GM18951 (cell line): Measurements from ENCODE around the gene LAGE3.
"Not testable (repeated sequence)": the region's sequence is repeated elsewhere in the genome, so short reads cannot be mapped to it uniquely, and the experiment has no call there.

Experiments used
- POLR2A ChIP-seq: IDR thresholded peaks from 4 replicates; pipeline ENCODE4 v1.6.1; 2011; ENCODE audit warnings: mild to moderate bottlenecking; ENCODE audit not compliant: insufficient read length, insufficient read depth; ENCODE audit errors: extremely low read depth
- in situ Hi-C: fragments of 300-500 bp; cut with MboI; formaldehyde crosslinking; loops from one replicate; pipeline ENCODE4 v1.12.0; 2022; ENCODE audit warnings: low sequenced_read_pairs, mixed read lengths, inconsistent platforms; ENCODE audit not compliant: unreplicated experiment

Gene LAGE3

DNA sequence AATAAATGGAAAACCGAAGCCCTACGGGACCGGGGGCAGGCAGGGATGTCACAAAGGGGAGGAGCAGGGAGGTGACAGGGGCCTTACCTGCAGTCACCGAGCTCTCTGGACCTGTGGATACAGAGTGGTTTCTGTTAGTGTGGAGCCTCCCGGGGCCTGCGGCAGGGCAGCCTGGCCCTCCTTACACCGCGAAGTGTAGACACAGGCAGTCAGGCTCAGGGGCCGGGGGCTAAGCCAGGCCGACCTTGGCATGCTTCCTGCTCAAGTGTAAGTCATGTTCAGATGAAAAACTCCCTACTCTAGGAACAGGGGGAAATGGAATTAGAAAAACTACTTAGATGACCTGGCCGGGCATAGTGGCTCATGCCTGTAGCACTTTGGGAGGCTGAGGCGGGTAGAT lies 32.7 kb upstream of the LAGE3 start:
- TF ChIP-seq POLR2A, result no peak
- in situ Hi-C loops, result no loop called here

DNA sequence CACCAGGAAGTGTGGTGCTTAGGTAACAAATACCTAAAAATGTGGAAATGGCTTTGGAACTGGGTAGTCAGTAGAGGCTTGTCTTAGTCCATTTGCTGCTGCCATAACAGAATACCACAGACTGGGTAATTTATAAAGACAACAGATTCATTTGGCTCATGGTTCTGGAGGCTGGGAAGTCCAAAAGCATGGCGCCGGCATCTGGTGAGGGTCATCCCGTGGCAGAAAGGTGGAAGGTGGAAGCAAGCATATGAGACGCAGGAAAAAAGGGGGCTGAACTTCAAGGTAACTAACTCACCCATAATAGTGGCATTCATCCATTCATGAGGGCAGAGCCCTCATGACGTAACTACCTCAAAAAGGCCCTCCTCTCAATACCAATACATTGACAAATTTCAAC lies 30.4 kb upstream of the LAGE3 start:
- TF ChIP-seq POLR2A, result no peak
- in situ Hi-C loops, result no loop called here

DNA sequence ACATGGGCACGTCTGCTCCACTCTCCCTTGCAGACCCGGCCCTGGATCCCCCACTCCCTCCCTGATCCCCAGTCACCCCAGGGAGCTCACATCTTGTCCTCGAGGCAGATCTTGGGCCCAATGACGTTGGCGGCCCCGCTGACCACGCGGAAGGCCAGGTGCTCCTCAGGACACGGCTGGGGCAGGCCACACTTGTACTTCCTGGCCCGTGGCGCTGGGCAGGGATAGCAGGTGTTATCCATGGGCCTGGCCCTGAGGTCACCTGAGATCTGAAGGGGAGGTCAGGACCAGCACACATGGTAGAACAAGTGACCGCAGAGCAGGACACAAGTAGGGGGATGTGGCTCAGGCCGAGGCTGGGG lies 29.3 kb upstream of the LAGE3 start:
- no peak for TF ChIP-seq POLR2A

DNA sequence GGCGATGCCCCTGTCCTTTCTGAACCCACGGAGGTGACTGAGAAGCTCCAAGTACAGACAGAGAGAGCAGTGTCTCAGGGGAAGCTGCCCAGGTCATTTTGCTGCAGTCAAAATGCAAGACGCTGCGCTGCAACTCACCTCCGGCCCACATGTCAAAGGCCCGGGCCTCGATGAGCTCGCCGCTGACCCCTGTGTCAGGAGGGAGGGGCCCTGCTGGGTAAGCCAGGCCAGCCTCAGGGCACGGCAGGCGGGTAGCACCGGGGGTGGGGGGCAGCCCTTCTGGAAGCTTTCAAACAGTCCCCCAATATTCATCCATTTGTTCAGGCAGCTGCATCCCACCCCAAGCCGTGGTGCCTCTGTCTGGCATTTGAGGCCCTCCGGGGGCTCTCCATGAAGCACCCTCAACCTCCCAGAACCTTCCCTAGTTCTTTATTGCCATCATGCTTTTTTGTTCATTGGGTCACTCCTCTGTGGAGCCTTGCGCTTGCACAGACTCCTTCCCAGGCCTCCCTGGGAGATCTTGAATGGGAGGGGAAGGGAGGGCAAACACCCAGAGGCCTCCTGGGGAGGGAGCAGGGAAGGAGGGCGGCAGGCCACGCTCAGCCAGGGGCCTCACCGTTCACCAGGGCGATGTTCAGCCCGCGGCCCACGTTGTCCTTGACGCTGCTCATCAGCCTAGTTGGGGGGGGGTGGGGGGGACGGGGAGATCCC lies 28.7 kb upstream of the LAGE3 start:
- no peak for TF ChIP-seq POLR2A
- in situ Hi-C loops, result no loop called here

More for the DNA sequence above, 29.3 kb upstream of the LAGE3 start:
- in situ Hi-C loops, result no loop called here

DNA sequence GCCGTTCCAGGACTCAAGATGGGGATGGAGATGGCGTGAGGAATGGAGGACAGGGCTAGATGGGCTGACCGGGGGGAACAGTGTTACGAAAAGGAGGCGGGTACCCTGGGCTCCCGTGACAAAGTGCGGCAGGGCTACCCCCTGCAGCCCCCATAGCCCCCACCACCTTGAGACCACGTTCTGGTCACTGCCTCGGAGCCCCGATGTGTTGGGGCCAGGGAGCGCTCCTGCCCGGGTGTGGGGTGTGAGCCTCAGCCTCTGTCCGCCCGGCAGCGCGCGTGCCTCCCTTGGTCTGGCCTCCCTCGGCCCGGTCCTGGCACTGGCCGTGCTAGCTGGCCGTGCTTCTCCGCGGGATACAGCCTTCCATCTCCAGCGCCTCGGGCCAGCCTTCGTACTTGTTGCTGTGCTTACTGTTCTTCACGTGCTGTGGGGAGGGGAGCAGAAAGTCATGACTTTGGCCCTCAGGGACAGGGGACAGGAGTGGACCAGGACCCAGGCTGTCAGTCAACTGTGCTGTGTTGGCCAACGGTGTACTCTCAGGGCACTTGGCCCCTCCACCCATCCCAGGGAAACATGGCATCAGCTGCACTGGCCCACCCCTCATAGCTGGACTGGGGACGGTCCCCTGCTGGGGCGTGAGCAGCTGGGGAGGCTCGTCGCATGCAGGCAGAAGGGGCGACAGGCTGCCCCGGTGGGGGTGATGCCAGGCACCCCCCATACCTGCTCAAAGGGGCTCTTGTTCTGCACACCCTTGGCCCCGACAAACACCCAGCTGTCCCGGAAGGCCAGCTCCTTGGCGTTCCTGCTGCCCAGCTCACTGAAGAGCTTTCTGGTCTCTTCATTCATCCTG lies 27.6 kb upstream of the LAGE3 start:
- in situ Hi-C loops, result no loop called here
- TF ChIP-seq POLR2A, result no peak

DNA sequence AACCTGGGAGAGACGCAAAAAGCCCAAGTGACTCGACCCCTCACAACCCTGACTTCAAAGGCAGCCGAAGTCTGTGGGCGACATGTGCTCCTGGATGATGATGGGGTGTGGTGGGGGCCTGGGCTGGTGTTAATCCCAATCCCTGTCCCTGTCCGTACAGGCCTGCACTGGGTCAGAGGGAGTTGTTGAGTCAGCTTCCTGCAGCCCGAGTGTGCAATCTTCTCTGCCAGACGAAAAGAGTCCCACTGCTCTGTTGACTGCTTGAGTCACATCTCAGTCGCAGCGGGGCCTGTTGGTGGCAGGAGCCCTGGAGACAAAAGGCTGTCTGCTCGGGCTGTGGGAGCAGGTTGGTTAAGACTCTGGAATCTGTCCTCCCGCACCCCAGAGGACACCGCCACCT lies 26.7 kb upstream of the LAGE3 start:
- in situ Hi-C loops, result no loop called here
- no peak for TF ChIP-seq POLR2A

DNA sequence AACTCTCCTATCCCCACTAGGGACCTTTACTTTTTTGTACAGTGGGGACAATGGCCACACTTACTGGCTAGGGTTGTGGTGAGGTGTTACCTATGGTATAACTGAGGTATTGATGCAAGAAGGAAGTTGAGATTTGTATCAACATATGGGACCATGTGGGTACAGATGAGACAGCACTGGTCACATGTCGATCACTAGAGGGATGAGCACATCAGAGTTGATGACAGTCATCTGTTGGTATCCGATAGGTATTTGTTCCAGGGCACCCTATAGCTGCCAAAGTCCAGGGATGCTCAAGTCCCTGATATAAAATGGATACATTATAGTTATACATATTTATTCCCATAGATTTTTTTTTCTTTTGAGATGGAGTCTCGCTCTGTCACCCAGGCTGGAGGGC lies 23.9 kb upstream of the LAGE3 start:
- in situ Hi-C loops, result no loop called here
- TF ChIP-seq POLR2A, result no peak

DNA sequence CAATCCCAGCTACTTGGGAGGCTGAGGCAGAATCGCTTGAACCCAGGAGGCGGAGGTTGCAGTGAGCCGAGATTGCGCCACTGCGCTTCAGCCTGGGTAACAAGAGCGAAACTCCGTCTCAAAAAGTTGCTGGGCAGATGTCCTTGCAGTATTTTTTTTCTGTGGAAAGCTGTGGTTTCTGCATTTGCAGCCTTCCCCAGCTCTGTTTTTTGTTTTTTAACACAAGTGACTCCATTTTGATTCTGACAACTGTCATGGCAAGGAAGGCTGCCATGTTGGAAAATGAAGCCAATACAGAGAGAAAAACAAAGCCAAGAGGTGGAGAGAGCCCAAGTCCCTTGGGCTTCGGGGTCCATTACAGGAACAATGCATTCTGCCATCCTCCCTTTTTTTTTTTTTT lies 23.0 kb upstream of the LAGE3 start:
- in situ Hi-C loops, result no loop called here
- TF ChIP-seq POLR2A, result no peak

DNA sequence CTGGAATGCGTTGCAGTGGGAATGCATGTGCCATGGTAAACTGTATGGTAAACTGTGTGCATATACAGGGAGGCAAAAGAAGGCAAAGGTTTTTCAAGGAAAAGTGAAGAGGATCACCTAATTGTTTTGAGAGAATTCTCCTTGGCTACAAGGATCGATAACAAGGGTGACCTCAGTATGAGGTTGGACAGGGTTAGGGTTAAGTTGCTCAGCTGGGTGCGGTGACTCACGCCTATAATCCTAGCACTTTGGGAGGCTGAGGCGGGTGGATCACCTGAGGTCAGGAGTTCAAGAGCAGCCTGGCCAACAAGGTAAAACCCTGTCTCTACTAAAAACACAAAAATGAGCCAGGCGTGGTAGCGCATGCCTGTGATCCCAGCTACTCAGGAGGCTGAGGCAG lies 22.3 kb upstream of the LAGE3 start:
- in situ Hi-C loops, result not testable (repeated sequence)

DNA sequence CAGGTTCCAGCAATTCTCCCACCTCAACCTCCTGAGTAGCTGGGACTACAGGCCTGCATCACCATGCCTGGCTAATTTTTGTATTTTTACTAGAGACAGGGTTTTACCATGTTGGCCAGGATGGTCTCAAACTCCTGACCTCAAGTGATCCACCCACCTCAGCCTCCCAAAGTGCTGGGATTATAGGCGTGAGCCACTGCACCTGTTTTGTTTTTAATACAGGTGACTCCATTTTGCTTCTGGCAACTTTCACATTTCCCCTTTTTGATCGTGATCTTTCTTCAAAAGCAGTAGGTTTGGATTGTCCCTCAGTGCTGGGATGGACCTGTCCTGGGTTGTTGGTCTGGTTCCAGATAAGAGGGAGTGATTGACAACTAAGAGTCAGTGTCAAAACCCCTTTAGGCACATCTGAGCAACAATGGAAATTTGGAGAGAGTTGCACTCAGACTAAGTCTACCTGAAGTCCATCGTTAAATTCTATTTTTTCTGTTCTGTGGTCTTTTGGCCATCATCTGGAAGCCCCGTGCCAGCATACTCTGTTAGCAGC lies 17.6 kb upstream of the LAGE3 start:
- in situ Hi-C loops, result not testable (repeated sequence)

DNA sequence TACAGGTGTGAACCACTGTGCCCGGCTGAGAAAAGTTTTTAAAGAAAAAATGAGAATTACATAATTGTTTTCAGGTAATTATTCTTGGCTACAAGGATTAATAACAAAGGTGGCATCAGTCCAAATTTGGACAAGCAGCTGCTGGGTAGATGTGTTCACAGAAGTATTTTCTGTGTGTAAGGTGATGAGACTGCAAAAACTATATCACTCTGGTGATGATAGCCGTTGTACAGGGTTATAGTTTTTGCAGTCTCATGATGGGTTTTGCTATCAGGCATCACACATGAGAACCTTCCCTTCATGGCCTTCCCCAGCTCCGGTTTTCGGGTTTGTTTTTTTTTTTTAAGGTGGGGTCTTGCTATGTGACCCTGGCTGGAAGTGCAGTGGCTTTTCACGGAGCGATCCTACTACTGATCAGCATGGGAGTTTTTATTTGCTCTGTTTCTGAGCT lies 16.4 kb upstream of the LAGE3 start:
- no peak for TF ChIP-seq POLR2A
- in situ Hi-C loops, result no loop called here

DNA sequence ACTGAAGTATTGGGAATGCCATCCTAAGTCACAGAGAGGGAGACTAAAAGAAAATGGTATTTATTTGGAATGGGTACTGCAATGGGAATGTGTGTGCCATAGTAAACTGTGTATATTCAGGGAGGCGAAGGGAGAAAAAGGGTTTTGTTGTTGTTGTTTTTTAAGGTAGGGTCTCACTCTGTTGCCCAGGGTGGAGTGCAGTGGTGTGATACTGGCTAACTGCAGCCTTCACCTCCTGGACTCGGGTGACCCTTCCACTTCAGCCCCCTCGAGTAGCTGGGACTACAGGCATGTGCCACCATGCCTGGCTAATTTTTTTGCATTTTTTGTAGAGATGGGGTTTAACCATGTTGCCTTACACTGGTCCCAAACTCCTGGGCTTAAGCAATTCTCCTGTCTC lies 15.6 kb upstream of the LAGE3 start:
- no peak for TF ChIP-seq POLR2A
- in situ Hi-C loops, result no loop called here

DNA sequence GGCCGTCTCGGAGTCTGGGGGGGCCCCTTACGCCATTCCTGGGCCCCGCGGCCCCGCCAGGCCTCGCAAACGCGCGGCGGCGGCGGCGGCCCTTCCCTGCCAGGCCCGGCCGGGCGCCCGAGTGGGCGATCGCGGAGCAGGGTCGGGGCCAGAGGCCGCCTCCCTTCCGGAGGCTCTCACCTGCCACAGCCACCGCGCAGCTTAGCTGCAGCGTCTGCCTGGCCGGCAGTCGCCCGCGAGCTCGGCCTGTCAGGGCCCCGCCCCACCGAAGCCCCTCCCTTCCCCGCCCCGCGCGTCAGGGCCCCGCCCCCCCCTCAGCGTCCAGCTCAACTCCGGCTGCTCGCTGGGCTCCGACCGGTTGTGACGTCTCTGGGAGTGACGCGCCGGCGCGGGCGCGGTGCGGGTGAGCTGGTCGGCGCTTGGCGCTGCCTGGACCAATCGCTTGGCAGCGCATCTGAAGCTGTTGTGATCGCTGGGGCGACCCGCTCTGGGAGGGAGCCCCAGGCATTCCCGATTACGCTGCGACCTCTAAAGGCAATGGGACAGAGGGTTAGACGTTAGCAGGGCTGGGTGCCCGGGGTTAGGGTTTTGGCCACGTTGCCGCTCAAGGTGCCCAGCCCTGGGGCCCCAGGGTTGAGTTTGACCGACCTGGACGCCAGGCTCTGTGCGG lies 11.5 kb upstream of the LAGE3 start, which contains the start of gene SLC10A3:
SLC10A3 (minus strand) TSS at position 216 of the 670 bp plus-strand sequence. CDS start 1,689 bp downstream, outside the sequence.
- in situ Hi-C loops, result no loop called here
- peak; percentile 93 for TF ChIP-seq POLR2A
